ENCODE results near the gene TPX2.

DNA sequence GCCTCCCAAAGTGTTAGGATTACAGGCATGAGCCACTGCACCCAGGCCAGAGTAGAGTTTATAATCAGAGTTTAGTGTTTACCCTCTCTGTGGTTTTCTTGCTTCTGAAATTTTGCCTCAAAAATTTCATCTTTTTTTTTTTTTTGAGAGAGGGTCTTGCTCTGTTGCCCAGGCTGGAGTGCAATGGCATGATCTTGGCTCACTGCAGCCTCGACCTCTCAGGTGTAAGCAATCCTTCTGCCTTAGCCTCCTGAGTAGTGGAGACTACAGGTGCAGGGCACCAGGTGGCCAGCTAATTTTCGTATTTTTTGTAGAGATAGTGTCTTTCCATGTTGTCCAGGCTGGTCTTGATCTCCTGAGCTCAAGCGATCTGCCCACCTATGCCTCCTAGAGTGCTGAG lies 28.7 kb downstream of the TPX2 start:
- TF ChIP-seq CTCF (IDR thresholded peaks at IDR 0.05), result no peak
- TF ChIP-seq POLR2A (IDR thresholded peaks at IDR 0.05), result no peak
